H1 (cell line): ENCODE measurements around the gene MRPS35. TPM values are rescaled to one million over a fixed set of nuclear protein-coding genes. Genes with fewer than 3 reads are reported as not detected.

Source experiments
- ATF2 ChIP-seq: IDR thresholded peaks from 2 replicates; pipeline ENCODE4 v1.6.1; 2012; ENCODE audit warnings: low read length, inconsistent platforms
- ATF3 ChIP-seq: IDR thresholded peaks from 2 replicates; pipeline ENCODE4 v1.6.1; 2011; ENCODE audit warnings: low read depth, mild to moderate bottlenecking, low read length; ENCODE audit not compliant: insufficient read depth
- CTBP2 ChIP-seq: IDR thresholded peaks from 2 replicates; pipeline ENCODE4 v1.7.0; 2011; ENCODE audit warnings: borderline replicate concordance, mild to moderate bottlenecking, moderate library complexity, mixed read lengths, low read length; ENCODE audit not compliant: insufficient read depth, insufficient read length
- RAD21 ChIP-seq, 2 experiments: IDR thresholded peaks in 1 of 2; conservative IDR thresholded peaks in 1 of 2; 2 replicates each; pipeline ENCODE4 v1.6.1; 2011; ENCODE audit warnings: low read depth in 2 of 2, low read length in 2 of 2, improper control_type of control experiment in 1 of 2, inconsistent platforms in 1 of 2, mild to moderate bottlenecking in 1 of 2, moderate library complexity in 1 of 2
- RBBP5 ChIP-seq: IDR thresholded peaks from 2 replicates; pipeline ENCODE4 v1.7.1; 2012; ENCODE audit warnings: low read depth, mild to moderate bottlenecking, inconsistent platforms, low read length, moderate library complexity, borderline replicate concordance
- TBP ChIP-seq: IDR thresholded peaks from 2 replicates; pipeline ENCODE4 v1.6.1; 2011; ENCODE audit warnings: low read depth, low read length, improper control_type of control experiment
- polyA plus RNA-seq, 7 experiments: library from polyadenylated mRNA; depleted of rRNA in 3 of 7; stranded (reverse) in 5 of 7; unstranded in 2 of 7; fragments of >200 nt in 5 of 7; fragments of 200-250 nt in 2 of 7; gene quantifications; 1 replicate in 5 of 7; 2 replicates in 1 of 7; 4 replicates in 1 of 7; pipeline versions ENCODE4 v1.2.1 to v1.2.3, GENCODE V29; 2011 to 2013; ENCODE audit warnings: missing spikeins in 2 of 7, mixed read lengths in 2 of 7
- total RNA-seq: library from RNA; stranded (reverse); fragmentation: NEBNext Ultra II Directional; extraction: Animal tissue kit (Norgen Biotek cat#: 25700); gene quantifications from 2 replicates; pipeline ENCODE4 v1.2.1, GENCODE V29; 2021

Gene MRPS35
- total and polyA plus RNA-seq, 2 of the 8 experiments (the other 6 are each of a cell fraction or from before 2014, with no cell fraction given), result 26.8 to 47.9 TPM

- no peak for TF ChIP-seq RAD21 (IDR thresholded peaks at IDR 0.05 in 1 of 2, conservative IDR thresholded peaks at IDR 0.05 in 1 of 2; ENCODE audit: low read depth in 2 of 2, low read length in 2 of 2)
- no peak for TF ChIP-seq ATF2
- TF ChIP-seq RBBP5, result no peak
- TF ChIP-seq CTBP2, result no peak
- TF ChIP-seq TBP, result no peak
- TF ChIP-seq ATF3, result no peak
Observed at GRCh38 chr12:27794818-27795584, 84.4 kb downstream of the MRPS35 start (continued).
